Stimulated activated CD4-positive, alpha-beta T cell treated with anti-CD3 and anti-CD28 coated beads, Interleukin-2, amount 100 ng/mL, for 4 hours (primary cell): ENCODE measurements around the gene GABRP.
"Not testable (repeated sequence)": the region's sequence is repeated elsewhere in the genome, so short reads cannot be mapped to it uniquely, and the experiment has no call there.

Source experiments
- DNase-seq: peaks from one replicate; pipeline ENCODE4 v3.0.0-alpha.2; 2020; ENCODE audit warnings: low read depth

Gene GABRP

DNA sequence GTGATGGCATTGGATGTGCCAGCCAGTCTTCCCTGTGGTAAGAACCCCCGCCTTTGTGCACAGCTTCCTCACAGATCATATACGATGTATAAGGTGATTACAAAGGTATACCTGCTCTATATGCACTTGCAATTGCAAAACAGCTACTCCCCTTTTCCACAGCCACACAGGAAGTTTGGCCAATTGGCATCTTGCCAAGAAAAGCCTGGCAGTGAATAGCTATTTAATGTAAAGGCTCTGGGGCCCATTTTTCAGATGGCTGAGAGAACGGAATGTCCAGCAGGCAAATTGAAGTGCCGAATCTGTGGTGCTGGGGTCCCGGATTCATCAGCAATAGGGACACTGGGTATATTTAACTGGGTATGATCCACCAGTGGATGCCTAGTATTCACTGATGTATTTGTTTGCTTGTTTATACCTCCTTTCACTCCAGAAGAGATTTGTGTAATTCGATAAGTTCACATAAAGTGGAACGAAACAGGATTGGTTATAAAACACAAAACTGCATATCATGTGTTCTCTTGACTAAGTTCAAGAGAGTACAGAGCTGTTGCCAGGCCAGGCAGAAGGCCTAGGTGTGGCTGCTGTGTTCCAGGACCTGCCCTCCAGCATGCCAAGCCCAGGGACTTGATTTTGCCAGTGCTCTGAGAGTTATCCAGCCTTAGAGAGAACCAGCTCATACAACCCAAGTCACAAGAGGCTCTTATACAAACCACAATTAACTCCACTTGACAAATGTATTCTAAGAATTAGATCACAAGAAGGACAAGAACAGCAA is 27.7 kb upstream of the GABRP start:
- DNase-seq: no peak

DNA sequence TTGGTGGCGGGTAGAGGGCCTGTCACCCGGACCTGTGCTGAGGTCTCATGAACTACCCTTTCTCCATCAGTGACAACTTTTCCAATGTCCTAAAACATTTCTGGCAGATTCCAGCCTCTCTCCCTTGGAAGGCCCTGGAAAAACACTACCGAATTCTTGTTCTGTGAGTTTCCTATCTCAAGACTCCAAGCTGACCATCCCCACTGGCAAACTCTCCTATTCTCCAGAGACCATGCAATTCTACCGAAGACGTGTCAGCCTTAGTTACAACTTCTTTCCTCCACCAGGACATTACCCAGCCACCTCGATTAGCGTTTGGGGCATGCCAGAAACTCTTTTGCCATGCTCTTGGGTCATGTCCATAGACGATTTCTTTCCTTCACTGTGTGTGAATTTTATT is 26.8 kb upstream of the GABRP start:
- DNase-seq: no peak

GRCh38 chr5:170757182-170757601 is 26.3 kb upstream of the GABRP start:
- no peak for DNase-seq

DNA sequence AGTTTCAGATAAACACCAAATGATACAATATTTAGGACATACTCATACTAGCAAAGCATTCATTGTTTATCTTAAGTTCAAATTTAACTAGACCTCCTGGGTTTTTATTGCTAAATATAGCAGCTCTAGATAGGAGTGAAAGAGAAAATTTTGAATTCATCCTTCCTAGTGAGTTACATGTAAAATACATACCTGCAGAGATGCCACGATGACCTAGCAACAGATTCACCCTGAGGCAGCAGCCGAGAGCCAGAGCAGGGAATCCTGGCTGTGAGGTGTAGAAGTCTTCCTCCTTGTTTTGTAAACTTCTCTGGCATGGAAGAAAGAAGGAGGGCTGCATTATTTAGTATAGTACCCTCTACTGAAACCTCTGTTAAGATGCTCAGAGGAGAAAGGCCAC is 25.9 kb upstream of the GABRP start:
- no peak for DNase-seq

DNA sequence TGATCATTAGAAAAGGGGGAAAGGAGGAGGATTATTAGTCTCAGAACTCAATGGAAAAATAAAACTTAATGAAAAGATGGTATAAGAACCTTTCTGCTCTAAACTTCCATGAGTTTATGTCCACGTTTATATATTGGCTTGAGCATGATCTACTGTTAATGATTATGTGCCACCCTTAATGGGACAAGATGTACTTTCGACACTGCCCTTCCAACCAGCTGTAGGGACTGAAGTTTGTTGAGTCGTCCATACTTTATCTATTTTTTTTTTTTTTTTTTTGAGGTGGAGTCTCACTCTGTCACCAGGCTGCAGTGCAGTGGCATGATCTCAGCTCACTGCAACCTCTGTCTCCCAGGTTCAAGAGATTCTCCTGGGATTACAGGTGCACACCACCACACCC is 25.0 kb upstream of the GABRP start:
- no peak for DNase-seq

DNA sequence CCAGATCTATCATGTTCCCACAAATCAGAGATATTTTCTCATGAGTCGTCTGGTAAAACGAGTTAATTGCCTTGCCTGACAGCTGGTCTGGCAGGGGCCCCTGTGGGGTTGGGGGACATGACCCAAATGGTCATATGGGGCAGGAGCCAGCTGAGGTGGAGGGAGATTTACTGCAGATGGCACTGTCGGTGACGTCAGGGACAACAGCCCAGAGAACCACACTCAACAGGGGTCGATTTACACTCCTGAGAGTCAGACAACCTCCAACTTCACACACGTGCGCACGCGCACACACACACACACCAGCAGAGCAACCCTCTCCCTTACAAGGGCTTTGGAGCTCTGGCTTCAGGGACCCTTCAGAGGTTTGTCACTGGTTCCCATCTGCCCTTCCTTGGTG is 23.4 kb upstream of the GABRP start:
- DNase-seq: no peak

DNA sequence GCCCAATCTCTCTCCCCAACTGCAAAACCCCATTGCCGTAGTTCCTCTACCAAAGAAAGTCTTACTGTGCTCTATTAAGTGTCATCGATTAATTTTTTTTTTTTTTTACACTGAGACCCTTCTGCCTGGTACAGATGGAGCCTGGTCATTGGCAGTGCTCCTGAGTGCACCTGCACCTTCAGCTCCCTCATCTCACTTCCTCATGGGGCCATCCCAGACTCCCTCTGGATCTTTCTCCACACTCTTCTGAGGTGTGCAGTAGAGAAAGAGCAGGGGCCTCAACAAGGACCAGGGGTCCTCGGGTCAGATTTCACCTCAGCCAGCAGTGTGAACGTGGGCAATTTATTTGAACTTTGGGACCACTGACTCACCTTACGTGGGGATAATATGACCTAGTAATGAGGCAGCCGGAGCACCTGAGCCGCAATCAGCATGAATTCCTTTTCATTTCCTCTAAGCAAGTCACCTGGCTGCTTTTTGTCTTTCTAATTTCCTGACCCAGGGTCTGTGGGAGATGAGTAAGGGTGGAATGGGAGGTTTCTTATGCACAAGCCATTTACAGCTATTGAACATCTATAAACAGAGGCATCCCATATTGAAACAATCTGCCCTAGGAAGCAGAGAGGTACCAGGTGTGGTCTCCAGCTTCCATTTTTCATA is 22.3 kb upstream of the GABRP start:
- DNase-seq: no peak

DNA sequence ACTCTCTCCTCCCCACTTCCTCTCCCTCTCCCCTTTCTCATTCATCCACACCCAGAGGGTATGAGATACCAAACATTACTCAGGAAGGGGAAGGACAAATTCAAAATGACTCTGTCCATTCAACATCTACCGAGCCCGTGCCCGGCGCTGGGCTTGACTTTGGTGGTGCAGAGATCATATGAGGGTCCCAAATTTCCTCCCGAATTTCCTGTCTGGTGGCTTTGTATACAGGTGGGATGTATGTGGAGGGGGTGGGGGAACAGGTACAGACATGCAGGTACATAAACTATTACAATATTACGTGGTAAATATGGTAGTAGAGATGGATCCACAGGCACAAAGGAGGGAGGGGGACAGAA is 21.8 kb upstream of the GABRP start:
- no peak for DNase-seq

DNA sequence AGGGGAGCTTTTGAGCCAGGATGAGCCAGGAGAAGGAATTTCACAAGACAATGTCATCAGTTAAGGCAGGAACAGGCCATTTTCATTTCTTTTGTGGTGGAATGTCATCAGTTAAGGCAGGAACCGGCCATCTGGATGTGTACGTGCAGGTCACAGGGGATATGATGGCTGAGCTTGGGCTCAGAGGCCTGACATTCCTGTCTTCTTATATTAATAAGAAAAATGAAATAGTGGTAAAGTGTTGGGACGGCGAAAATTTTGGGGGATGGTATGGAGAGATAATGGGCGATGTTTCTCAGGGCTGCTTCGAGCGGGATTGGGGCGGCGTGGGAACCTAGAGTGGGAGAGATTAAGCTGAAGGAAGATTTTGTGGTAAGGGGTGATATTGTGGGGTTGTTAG is 21.2 kb upstream of the GABRP start:
- not testable (repeated sequence) for DNase-seq

GRCh38 chr5:170765868-170766267 is 17.7 kb upstream of the GABRP start:
- not testable (repeated sequence) for DNase-seq

- no peak for DNase-seq
Observed at GRCh38 chr5:170769246-170769645, 14.3 kb upstream of the GABRP start.

GRCh38 chr5:170769898-170770416 is 13.6 kb upstream of the GABRP start:
- no peak for DNase-seq

DNA sequence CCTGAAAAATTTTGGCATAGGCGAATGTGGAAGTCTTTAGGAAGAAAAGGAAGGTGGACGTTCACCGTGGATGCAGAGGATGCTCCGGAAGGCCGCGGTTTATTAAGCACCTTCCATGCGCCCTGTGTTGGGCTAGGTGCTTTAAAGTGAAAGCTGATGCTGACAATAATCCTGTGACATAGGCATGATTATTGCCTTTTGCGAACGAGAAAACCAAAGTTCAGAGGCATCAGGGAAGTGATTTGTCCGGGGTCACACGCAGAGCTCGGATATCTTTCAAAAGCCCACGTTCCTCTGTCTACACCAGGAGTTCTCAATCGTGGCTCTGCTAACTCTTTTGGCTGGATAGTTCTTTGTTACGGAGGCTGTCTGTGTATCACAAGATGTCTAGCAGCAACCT is 12.0 kb upstream of the GABRP start:
- DNase-seq: no peak

GRCh38 chr5:170773024-170773985 is 10.2 kb upstream of the GABRP start:
- DNase-seq: no peak

DNA sequence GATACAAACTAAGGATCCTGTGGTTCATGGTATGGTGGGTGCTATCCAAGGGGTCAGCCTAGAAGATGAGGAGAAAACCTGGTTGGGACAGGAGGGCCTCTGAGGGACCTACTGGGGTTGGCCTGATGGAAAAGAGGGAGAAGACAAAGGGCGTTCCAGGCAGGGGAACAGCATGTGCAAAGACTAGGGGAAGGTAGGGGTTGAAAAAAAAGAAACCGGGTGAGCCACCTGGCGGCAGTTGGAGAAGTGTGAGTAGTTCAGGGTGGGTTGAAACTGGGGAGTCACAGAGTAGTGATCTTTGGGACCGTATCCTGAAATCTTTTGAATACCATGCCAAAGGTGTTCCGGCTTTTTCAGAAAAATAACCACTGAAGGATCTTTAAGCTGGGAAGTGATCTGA is 8.7 kb upstream of the GABRP start:
- no peak for DNase-seq

DNA sequence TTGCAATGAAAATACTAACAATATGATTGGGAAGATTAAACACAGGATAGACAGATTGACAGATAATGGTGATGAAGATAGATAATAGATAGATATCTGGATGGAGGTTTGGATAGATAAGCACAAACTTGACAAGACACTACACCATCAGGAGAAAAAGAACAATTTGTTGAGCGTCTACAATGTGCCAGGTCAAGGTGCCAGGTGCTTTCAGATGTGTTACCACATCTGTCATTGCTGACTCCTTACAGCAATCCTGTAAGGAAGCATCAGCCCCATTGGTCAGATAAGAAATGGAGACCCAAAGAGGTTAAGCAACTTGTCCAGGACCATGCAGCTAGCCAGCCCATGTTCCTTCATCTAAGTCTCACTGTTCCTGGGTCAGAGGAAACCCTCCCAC is 1.6 kb upstream of the GABRP start:
- DNase-seq: no peak

DNA sequence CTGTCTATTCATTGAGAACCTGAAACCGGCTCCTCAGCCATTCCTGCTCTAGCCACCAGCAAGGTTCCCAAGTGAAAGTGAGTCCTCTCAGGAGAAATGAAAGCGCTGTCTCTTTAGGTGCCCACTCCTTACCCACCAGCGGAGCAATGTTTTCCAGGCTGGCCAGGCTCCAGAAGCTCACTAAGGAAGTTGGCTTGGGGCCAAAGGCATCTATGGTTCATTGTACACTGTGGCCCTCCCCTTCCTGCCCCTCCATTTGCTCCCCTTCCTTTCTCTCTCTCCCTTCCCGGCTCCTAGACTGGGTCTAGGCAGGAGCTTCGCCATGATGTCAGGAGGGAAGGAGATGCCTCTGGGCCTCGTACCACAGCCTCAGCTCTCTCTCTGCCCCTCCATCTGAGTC is 1.1 kb upstream of the GABRP start:
- DNase-seq: no peak

DNA sequence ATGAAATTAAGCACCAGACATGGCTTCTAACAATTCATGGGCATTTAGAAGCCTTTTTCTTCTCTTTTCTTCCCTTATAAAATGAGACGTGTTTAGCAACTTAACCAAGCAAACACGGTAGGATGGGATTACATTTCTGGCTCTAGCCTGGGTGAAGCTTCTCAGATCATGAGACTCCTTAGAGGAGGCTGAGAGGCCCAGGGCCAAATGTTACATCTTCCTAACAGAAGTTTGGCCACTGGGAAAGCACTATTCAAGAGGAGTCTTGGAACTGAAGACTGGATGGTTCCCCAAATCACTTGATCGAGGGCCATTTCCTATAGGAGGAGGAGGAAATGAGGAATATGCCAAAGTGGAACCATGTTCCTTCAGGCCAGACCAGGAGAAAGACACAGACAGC is 1.9 kb downstream of the GABRP start:
- no peak for DNase-seq

GRCh38 chr5:170787216-170787615 is 3.7 kb downstream of the GABRP start:
- no peak for DNase-seq

DNA sequence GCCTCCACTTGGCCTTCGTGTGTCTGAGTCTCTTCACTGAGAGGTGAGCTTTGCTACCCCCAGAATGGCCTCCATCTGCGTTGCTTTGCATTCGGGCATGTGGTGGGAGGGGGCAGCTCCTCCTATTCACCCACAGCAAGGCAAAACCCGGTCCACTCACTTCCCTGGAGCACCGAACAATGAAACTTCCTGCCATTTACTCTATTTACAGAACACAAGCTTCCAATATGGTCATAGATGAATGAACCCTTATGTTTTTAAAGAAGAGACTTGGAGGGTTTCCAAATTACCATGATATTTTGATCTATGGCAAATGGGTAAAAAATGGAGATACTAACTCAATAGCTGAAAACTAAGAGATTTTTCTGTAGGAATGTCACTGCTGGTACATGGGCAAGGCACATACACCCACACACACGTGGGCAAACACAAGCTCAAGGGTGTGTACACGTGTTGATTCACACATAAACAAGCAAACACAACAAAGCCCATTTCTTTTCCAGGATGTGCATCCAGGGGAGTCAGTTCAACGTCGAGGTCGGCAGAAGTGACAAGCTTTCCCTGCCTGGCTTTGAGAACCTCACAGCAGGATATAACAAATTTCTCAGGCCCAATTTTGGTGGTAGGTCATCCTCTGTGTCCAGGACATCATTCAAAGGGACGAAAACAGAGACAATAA is 5.2 kb downstream of the GABRP start:
- no peak for DNase-seq

- DNase-seq: no peak
Observed at GRCh38 chr5:170791325-170791954, 7.9 kb downstream of the GABRP start.
